HL-60 (cell line): ENCODE measurements around the gene CD99L2.

Source experiments
- DNase-seq, 2 experiments: peaks; one replicate each; pipeline ENCODE4 v3.0.0-alpha.2; 2010 to 2020; ENCODE audit warnings: low read depth in 1 of 2, low spot score in 1 of 2
- H3K27ac ChIP-seq: fragments of 250-450 bp; sonication (Bioruptor Pico); replicated peaks from 2 replicates; pipeline ENCODE4 v1.5.1; 2020; ENCODE audit warnings: mild to moderate bottlenecking, moderate library complexity
- H3K27me3 ChIP-seq: fragments of 250-450 bp; sonication (Bioruptor Pico); 2 replicates; pipeline ENCODE4 v1.5.1; 2021; ENCODE audit warnings: mild to moderate bottlenecking, moderate library complexity; ENCODE audit not compliant: insufficient read depth, poor library complexity, severe bottlenecking
- H3K4me3 ChIP-seq: replicated peaks from 2 replicates; pipeline ENCODE4 v1.5.1; 2011; ENCODE audit warnings: mild to moderate bottlenecking, control low read depth, low read length; ENCODE audit not compliant: insufficient read depth
- GABPA ChIP-seq: IDR thresholded peaks from 2 replicates; pipeline ENCODE4 v1.6.1; 2012; ENCODE audit warnings: low read depth
- POLR2AphosphoS5 ChIP-seq: IDR thresholded peaks from 2 replicates; pipeline ENCODE4 v1.6.1; 2012; ENCODE audit warnings: low read depth
- REST ChIP-seq: IDR thresholded peaks from 2 replicates; pipeline ENCODE4 v1.6.1; 2012; ENCODE audit warnings: low read depth; ENCODE audit not compliant: insufficient replicate concordance
- SPI1 ChIP-seq: IDR thresholded peaks from 2 replicates; pipeline ENCODE4 v1.6.1; 2012; ENCODE audit warnings: low read depth, mild to moderate bottlenecking, borderline replicate concordance
- TF ChIP-seq, protein P1 (sequence below): IDR thresholded peaks from one replicate; pipeline ENCODE4 v1.5.1; 2011; ENCODE audit warnings: low read length, control low read depth, inconsistent platforms; ENCODE audit not compliant: insufficient read depth

CD99L2 gene

GRCh38 chrX:150753357-150753756 lies 145.1 kb downstream of the CD99L2 start:
- TF ChIP-seq REST, result no peak
- TF ChIP-seq POLR2AphosphoS5, result no peak
- no peak for TF ChIP-seq GABPA
- TF ChIP-seq, protein P1, sequence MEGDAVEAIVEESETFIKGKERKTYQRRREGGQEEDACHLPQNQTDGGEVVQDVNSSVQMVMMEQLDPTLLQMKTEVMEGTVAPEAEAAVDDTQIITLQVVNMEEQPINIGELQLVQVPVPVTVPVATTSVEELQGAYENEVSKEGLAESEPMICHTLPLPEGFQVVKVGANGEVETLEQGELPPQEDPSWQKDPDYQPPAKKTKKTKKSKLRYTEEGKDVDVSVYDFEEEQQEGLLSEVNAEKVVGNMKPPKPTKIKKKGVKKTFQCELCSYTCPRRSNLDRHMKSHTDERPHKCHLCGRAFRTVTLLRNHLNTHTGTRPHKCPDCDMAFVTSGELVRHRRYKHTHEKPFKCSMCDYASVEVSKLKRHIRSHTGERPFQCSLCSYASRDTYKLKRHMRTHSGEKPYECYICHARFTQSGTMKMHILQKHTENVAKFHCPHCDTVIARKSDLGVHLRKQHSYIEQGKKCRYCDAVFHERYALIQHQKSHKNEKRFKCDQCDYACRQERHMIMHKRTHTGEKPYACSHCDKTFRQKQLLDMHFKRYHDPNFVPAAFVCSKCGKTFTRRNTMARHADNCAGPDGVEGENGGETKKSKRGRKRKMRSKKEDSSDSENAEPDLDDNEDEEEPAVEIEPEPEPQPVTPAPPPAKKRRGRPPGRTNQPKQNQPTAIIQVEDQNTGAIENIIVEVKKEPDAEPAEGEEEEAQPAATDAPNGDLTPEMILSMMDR, result no peak
- TF ChIP-seq SPI1, result no peak
- Histone ChIP-seq H3K27ac (no peak overlapping the region), H3K27me3 (no peaks in the 10 kb centered on the region), H3K4me3 (no peak overlapping the region)
- no peak for DNase-seq

DNA sequence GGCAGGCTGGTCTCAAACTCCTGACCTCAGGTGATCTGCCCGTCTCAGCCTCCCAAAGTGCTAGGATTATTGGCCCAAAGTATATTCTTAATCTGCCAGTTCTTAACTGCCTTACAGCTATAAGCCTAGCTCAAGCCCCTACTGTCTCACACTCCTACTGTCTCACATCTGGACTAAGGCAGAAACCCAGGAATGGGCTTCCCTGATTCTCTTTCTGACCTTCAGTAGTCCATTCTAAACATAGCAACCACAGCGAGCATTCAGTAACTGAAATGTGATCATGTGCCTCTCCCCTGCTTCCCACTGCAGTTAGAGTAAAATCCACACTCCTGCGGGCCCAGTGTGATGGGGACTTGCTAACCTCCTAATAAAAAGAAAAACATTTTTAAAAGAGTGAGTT lies 146.3 kb downstream of the CD99L2 start:
- no peaks in the 10 kb centered on the region for H3K27me3 ChIP-seq
- no peak overlapping the region for H3K27ac ChIP-seq
- DNase-seq, result no peak
- no peak for TF ChIP-seq POLR2AphosphoS5
- TF ChIP-seq, protein P1, result no peak
- no peak for TF ChIP-seq GABPA
- no peak for TF ChIP-seq SPI1
- TF ChIP-seq REST, result no peak
- no peak overlapping the region for H3K4me3 ChIP-seq

- no peaks in the 10 kb centered on the region for H3K27me3 ChIP-seq
- TF ChIP-seq REST (no peak), GABPA (no peak), POLR2AphosphoS5 (no peak), SPI1 (no peak)
- TF ChIP-seq, protein P1, result no peak
- H3K27ac ChIP-seq, result no peak overlapping the region
Observed at GRCh38 chrX:150736475-150736874, 162.0 kb downstream of the CD99L2 start.

More at GRCh38 chrX:150736475-150736874, 162.0 kb downstream of the CD99L2 start:
- no peak overlapping the region for H3K4me3 ChIP-seq
- no peak for DNase-seq
